WTC11 (cell line): ENCODE measurements around the gene FBXO3. TPM values are rescaled to one million over a fixed set of nuclear protein-coding genes. Genes with fewer than 3 reads are reported as not detected.

Experiments used
- ATAC-seq: fragments of 200-7000 bp; cut with Tn5 transposase; 2 replicates; pipeline ENCODE4 v1.10.0; 2021; ENCODE audit warnings: mild to moderate bottlenecking, moderate library complexity
- CTCF ChIA-PET: fragments of 300-600 bp; sonication (Branson Sonifier 250); formaldehyde crosslinking; loops from one replicate; lab custom pipeline; 2021; ENCODE audit warnings: antibody characterized with exemption; lab: Charles Lee
- POLR2A ChIA-PET: fragments of 350-600 bp; sonication (Branson Sonifier 250); formaldehyde crosslinking; loops from one replicate; lab custom pipeline; 2021; ENCODE audit warnings: antibody characterized with exemption; lab: Charles Lee
- DNase-seq: peaks from one replicate; pipeline ENCODE4 v3.0.0; 2021; ENCODE audit warnings: low spot score
- H3K27ac Mint-ChIP-seq: 2 replicates; pipeline ENCODE4 v1.8.0; 2021; ENCODE audit warnings: mixed read lengths
- H3K27me3 Mint-ChIP-seq: 2 replicates; pipeline ENCODE4 v1.8.0; 2021; ENCODE audit warnings: low read depth, mild to moderate bottlenecking, moderate library complexity, mixed read lengths
- H3K36me3 Mint-ChIP-seq: 2 replicates; pipeline ENCODE4 v1.8.0; 2021; ENCODE audit warnings: mixed read lengths
- H3K4me1 Mint-ChIP-seq: 2 replicates; pipeline ENCODE4 v1.8.0; 2022; ENCODE audit warnings: mixed read lengths
- H3K4me3 Mint-ChIP-seq: 2 replicates; pipeline ENCODE4 v1.8.0; 2021; ENCODE audit warnings: mild to moderate bottlenecking, moderate library complexity, mixed read lengths
- H3K9me3 Mint-ChIP-seq: 2 replicates; pipeline ENCODE4 v1.8.0; 2021; ENCODE audit warnings: mixed read lengths
- AR ChIP-seq: fragments of 250-450 bp; sonication (Bioruptor Pico); IDR thresholded peaks from 2 replicates; pipeline ENCODE4 v1.9.0; 2021; ENCODE audit warnings: mild to moderate bottlenecking
- ATF2 ChIP-seq: sonication (generic); formaldehyde crosslinking; IDR thresholded peaks from 2 replicates; pipeline ENCODE4 v1.8.1; 2022; ENCODE audit warnings: low read depth, missing genetic modification reagents, borderline replicate concordance
- EMX1 ChIP-seq: fragments of 250-450 bp; sonication (Bioruptor Pico); IDR thresholded peaks from 2 replicates; pipeline ENCODE4 v1.8.0; 2021; ENCODE audit warnings: mild to moderate bottlenecking
- KAT7 ChIP-seq: sonication (generic); formaldehyde crosslinking; IDR thresholded peaks from 2 replicates; pipeline ENCODE4 v1.8.1; 2023; ENCODE audit warnings: missing genetic modification reagents, mild to moderate bottlenecking, borderline replicate concordance
- MYBL2 ChIP-seq: sonication (generic); formaldehyde crosslinking; IDR thresholded peaks from 2 replicates; pipeline ENCODE4 v1.8.1; 2023; ENCODE audit warnings: mild to moderate bottlenecking, moderate library complexity, missing genetic modification reagents
- NR2C2 ChIP-seq: sonication (generic); formaldehyde crosslinking; IDR thresholded peaks from 2 replicates; pipeline ENCODE4 v1.8.0; 2022; ENCODE audit warnings: mild to moderate bottlenecking, missing genetic modification reagents
- RELA ChIP-seq: sonication (generic); formaldehyde crosslinking; IDR thresholded peaks from 2 replicates; pipeline ENCODE4 v1.8.1; 2022; ENCODE audit warnings: missing genetic modification reagents, mild to moderate bottlenecking, borderline replicate concordance
- SP1 ChIP-seq: sonication (generic); formaldehyde crosslinking; conservative IDR thresholded peaks from 2 replicates; pipeline ENCODE4 v1.8.1; 2022; ENCODE audit warnings: missing genetic modification reagents
- ZBTB43 ChIP-seq: sonication (generic); formaldehyde crosslinking; IDR thresholded peaks from 2 replicates; pipeline ENCODE4 v1.8.1; 2023; ENCODE audit warnings: mild to moderate bottlenecking, missing genetic modification reagents
- ZNF423 ChIP-seq: fragments of 250-450 bp; sonication (Bioruptor Pico); IDR thresholded peaks from 2 replicates; pipeline ENCODE4 v2.1.2; 2022; ENCODE audit warnings: mild to moderate bottlenecking, moderate library complexity
- ZNF671 ChIP-seq: fragments of 250-450 bp; sonication (Bioruptor Pico); IDR thresholded peaks from 2 replicates; pipeline ENCODE4 v1.8.0; 2021; ENCODE audit warnings: mild to moderate bottlenecking
- total RNA-seq: library from RNA; stranded (reverse); gene quantifications from 3 replicates; pipeline ENCODE4 v1.2.3, GENCODE V29; 2021
- TF ChIP-seq, protein P1 (sequence below): sonication (generic); formaldehyde crosslinking; IDR thresholded peaks from 2 replicates; pipeline ENCODE4 v1.8.0; 2022; ENCODE audit warnings: mild to moderate bottlenecking, missing genetic modification reagents
- TF ChIP-seq, protein P2 (sequence below): sonication (generic); formaldehyde crosslinking; IDR thresholded peaks from 2 replicates; pipeline ENCODE4 v1.8.1; 2022; ENCODE audit warnings: missing genetic modification reagents, borderline replicate concordance

The FBXO3 gene
- total RNA-seq, 1 experiment from 2014 or later = 14.5 TPM

DNA sequence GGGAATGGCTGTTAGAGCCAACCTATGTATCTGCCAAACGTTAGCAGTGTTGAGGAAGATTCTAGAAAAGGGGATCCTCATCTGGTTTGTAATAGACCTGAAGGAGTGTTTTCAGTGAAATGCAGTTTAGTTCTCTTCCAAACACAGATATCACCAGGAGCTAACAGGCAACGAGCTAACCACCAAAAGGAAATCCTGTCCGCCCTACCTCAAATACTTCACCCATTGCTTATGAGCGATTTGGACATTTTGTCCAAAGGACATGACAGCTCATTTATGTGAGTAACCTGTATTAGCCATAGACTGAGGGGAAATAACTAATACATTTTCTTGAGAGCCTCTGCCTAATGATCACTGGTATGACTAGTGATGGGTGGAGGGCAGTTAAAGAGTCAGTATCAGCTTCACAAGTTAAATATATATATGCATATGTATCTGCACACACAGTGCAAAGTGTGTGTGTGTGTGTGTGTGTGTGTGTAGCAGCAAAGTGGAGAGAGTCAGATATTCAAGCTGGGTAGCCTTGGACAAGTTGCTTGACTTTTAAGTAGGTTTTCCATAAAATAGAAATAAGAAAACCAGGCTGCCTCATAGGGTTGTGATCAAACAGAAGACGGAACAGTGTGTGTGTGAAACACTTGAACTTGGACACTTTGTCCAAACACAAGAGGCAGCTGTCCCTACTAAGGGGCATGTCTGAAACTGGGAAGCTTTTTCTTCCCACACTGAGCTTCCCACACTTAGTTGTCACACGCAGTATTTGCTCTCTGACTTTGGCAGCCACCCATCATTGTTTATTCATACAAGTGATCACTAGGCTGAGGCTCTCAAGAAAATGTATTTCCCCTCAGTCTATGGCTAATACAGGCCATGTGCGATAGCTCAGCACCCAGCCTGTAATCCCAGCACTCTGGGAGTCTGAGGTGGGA is 72.8 kb downstream of the FBXO3 start (continued):
- TF ChIP-seq EMX1 (CRISPR knock-in tag) (no peak), ZBTB43 (CRISPR knock-in tag) (no peak)

- ChIA-PET POLR2A (interaction anchor here (0.5 to 2.2 kb wide), 3 partner anchors 11 to 449 kb away, joined by 3 to 10 read pairs (median 4); partner anchors contain the start of gene CD59), CTCF (interaction anchor here (0.6 to 1.9 kb wide), 12 partner anchors 9 to 296 kb away, joined by 3 to 6 read pairs (median 3); partner anchors contain the start of gene CD59)
- peaks cover 30% of the 10 kb centered on the region for H3K4me1 Mint-ChIP-seq
- DNase-seq (peak; percentile 98), ATAC-seq (peak; percentile 92)
- H3K4me3 Mint-ChIP-seq = peak within 1 kb of the TSS; percentile 80
- peaks cover 16% of the 10 kb centered on the region for H3K27me3 Mint-ChIP-seq
- peak within 1 kb of the TSS; percentile 73 for H3K27ac Mint-ChIP-seq
- TF ChIP-seq KAT7 (CRISPR knock-in tag) (no peak), ATF2 (CRISPR knock-in tag) (no peak), SP1 (CRISPR knock-in tag) (peak; percentile 90), MYBL2 (CRISPR knock-in tag) (0 out of 2 replicates have a peak, but pooled peaks have one; percentile 38)
- TF ChIP-seq, protein P1, sequence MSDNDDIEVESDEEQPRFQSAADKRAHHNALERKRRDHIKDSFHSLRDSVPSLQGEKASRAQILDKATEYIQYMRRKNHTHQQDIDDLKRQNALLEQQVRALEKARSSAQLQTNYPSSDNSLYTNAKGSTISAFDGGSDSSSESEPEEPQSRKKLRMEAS = peak; percentile 47; the same call in 1 of the 2 replicates
- H3K9me3 Mint-ChIP-seq = no peaks in the 10 kb centered on the region
- no peaks in the 10 kb centered on the region for H3K36me3 Mint-ChIP-seq
These were observed 73.6 kb downstream of the FBXO3 start, which contains the start of gene C11orf91 for GRCh38 chr11:33700502-33701271. TSS of gene C11orf91 (minus strand) at chr11:33700826. CDS start at chr11:33700740, 86 bp downstream.

GRCh38 chr11:33700063-33700501 is 74.2 kb downstream of the FBXO3 start:
- Mint-ChIP-seq H3K9me3 (no peaks in the 10 kb centered on the region), H3K36me3 (no peaks in the 10 kb centered on the region), H3K4me3 (peak overlapping the region; percentile 80), H3K27me3 (peaks cover 16% of the 10 kb centered on the region), H3K4me1 (peaks cover 35% of the 10 kb centered on the region), H3K27ac (no peak overlapping the region)
- ATAC-seq (peak; percentile 33), DNase-seq (no peak)
- TF ChIP-seq ZNF423 (CRISPR knock-in tag) (no peak), ZNF671 (no peak), MYBL2 (CRISPR knock-in tag) (no peak), RELA (CRISPR knock-in tag) (no peak), EMX1 (CRISPR knock-in tag) (no peak), ZBTB43 (CRISPR knock-in tag) (no peak), NR2C2 (CRISPR knock-in tag) (no peak), AR (no peak)
- TF ChIP-seq, protein P2, sequence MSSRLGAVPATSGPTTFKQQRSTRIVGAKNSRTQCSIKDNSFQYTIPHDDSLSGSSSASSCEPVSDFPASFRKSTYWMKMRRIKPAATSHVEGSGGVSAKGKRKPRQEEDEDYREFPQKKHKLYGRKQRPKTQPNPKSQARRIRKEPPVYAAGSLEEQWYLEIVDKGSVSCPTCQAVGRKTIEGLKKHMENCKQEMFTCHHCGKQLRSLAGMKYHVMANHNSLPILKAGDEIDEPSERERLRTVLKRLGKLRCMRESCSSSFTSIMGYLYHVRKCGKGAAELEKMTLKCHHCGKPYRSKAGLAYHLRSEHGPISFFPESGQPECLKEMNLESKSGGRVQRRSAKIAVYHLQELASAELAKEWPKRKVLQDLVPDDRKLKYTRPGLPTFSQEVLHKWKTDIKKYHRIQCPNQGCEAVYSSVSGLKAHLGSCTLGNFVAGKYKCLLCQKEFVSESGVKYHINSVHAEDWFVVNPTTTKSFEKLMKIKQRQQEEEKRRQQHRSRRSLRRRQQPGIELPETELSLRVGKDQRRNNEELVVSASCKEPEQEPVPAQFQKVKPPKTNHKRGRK = no peak
- CTCF ChIA-PET = interaction anchor here (0.6 to 1.9 kb wide), 11 partner anchors 9 to 297 kb away, joined by 3 to 6 read pairs (median 3); partner anchors contain the start of gene CD59
- POLR2A ChIA-PET = interaction anchor here (0.5 to 2.2 kb wide), 2 partner anchors 36 to 448 kb away, joined by 4 to 10 read pairs; partner anchors contain the start of gene CD59
